Activated B cell treated with CpG ODN at 0.5 μM for 24 hours (primary cell): ENCODE measurements around the gene RAB11FIP3. TPM values are rescaled to one million over a fixed set of nuclear protein-coding genes. Genes with fewer than 3 reads are reported as not detected.

Experiments used
- ATAC-seq: fragments of 200-7000 bp; cut with Tn5 transposase; one replicate; pipeline ENCODE4 v1.10.0; 2021; ENCODE audit warnings: low read depth, mild to moderate bottlenecking, moderate library complexity
- CTCF ChIA-PET: fragments of 350-600 bp; sonication (Branson Sonifier 250); formaldehyde crosslinking; loops from one replicate; lab custom pipeline; 2021; ENCODE audit warnings: antibody characterized with exemption; lab: Charles Lee
- POLR2A ChIA-PET: fragments of 350-600 bp; sonication (Branson Sonifier 250); formaldehyde crosslinking; loops from one replicate; lab custom pipeline; 2021; ENCODE audit warnings: antibody characterized with exemption; lab: Charles Lee
- DNase-seq: peaks from one replicate; pipeline ENCODE4 v3.0.0; 2022
- H3K27ac Mint-ChIP-seq: one replicate; pipeline ENCODE4 v1.8.0; 2020; ENCODE audit warnings: mixed read lengths
- H3K27me3 Mint-ChIP-seq: one replicate; pipeline ENCODE4 v1.8.0; 2021; ENCODE audit warnings: mixed read lengths
- H3K36me3 Mint-ChIP-seq: one replicate; pipeline ENCODE4 v1.8.0; 2021; ENCODE audit warnings: low read depth, mixed read lengths
- H3K4me1 Mint-ChIP-seq: one replicate; pipeline ENCODE4 v1.8.0; 2021; ENCODE audit warnings: mixed read lengths
- H3K4me3 Mint-ChIP-seq: one replicate; pipeline ENCODE4 v1.8.0; 2020; ENCODE audit warnings: mild to moderate bottlenecking, mixed read lengths
- H3K9me3 Mint-ChIP-seq: one replicate; pipeline ENCODE4 v1.8.0; 2020; ENCODE audit warnings: mixed read lengths
- CTCF ChIP-seq: fragments of 200-600 bp; IDR thresholded peaks from one replicate; pipeline ENCODE4 v1.8.0; 2022; ENCODE audit warnings: antibody characterized with exemption, mild to moderate bottlenecking
- intact Hi-C: fragments of 100-400 bp; cut with micrococcal nuclease; formaldehyde crosslinking; loops from one replicate; pipeline ENCODE4 v1.15.1; 2024
- total RNA-seq: library from RNA; stranded (reverse); gene quantifications from 2 replicates; pipeline ENCODE4 v1.2.3, GENCODE V29; 2022

The RAB11FIP3 gene
- total RNA-seq, 1 donor from 2014 or later, result 35.4 TPM

GRCh38 chr16:495127-495748 lies 69.8 kb downstream of the RAB11FIP3 start:
- Mint-ChIP-seq H3K27ac (no peak overlapping the region), H3K36me3 (peaks cover 17% of the 10 kb centered on the region), H3K9me3 (no peaks in the 10 kb centered on the region), H3K27me3 (no peaks in the 10 kb centered on the region), H3K4me3 (no peak overlapping the region), H3K4me1 (no peaks in the 10 kb centered on the region)
- CTCF ChIA-PET, result interaction anchor here (1.7 kb wide), 1 partner anchor 102 kb away, joined by 4 read pairs; no protein-coding TSS in a partner anchor
- POLR2A ChIA-PET, result no interaction called here
- ATAC-seq (no peak), DNase-seq (no peak)
- TF ChIP-seq CTCF, result no peak
- intact Hi-C loops, result no loop called here

GRCh38 chr16:496097-496886 lies 70.8 kb downstream of the RAB11FIP3 start:
- no peak for DNase-seq
- POLR2A ChIA-PET, result no interaction called here
- CTCF ChIA-PET, result interaction anchor here (1.7 kb wide), 1 partner anchor 103 kb away, joined by 4 read pairs; no protein-coding TSS in a partner anchor

GRCh38 chr16:497258-497657 lies 71.8 kb downstream of the RAB11FIP3 start:
- no peak overlapping the region for H3K4me3 Mint-ChIP-seq

More at GRCh38 chr16:496097-496886, 70.8 kb downstream of the RAB11FIP3 start:
- no peak overlapping the region for H3K27ac Mint-ChIP-seq
- H3K36me3 Mint-ChIP-seq, result peaks cover 12% of the 10 kb centered on the region
- H3K27me3 Mint-ChIP-seq, result no peaks in the 10 kb centered on the region
- no peak for ATAC-seq
- no peaks in the 10 kb centered on the region for H3K9me3 Mint-ChIP-seq
- H3K4me1 Mint-ChIP-seq, result no peaks in the 10 kb centered on the region
- no peak for TF ChIP-seq CTCF
- intact Hi-C loops, result no loop called here
- no peak overlapping the region for H3K4me3 Mint-ChIP-seq

GRCh38 chr16:499924-500323 lies 74.5 kb downstream of the RAB11FIP3 start:
- H3K4me3 Mint-ChIP-seq, result no peak overlapping the region
- ATAC-seq, result no peak
- no peaks in the 10 kb centered on the region for H3K4me1 Mint-ChIP-seq
- peaks cover 10% of the 10 kb centered on the region for H3K36me3 Mint-ChIP-seq
- H3K27ac Mint-ChIP-seq, result no peak overlapping the region
- CTCF ChIA-PET, result no interaction called here
- no peak for DNase-seq
- intact Hi-C loops, result no loop called here
- no peaks in the 10 kb centered on the region for H3K27me3 Mint-ChIP-seq
- no peak for TF ChIP-seq CTCF
- POLR2A ChIA-PET, result no interaction called here
- no peaks in the 10 kb centered on the region for H3K9me3 Mint-ChIP-seq

More at GRCh38 chr16:497258-497657, 71.8 kb downstream of the RAB11FIP3 start:
- intact Hi-C loops, result no loop called here
- Mint-ChIP-seq H3K4me1 (no peaks in the 10 kb centered on the region), H3K9me3 (no peaks in the 10 kb centered on the region), H3K36me3 (peaks cover 10% of the 10 kb centered on the region), H3K27me3 (no peaks in the 10 kb centered on the region), H3K27ac (no peak overlapping the region)
- ChIA-PET CTCF (interaction anchor here (1.2 kb wide), 1 partner anchor 18 kb away, joined by 3 read pairs; no protein-coding TSS in a partner anchor), POLR2A (no interaction called here)
- TF ChIP-seq CTCF, result no peak
- no peak for ATAC-seq
- DNase-seq, result no peak

- H3K4me3 Mint-ChIP-seq, result no peak overlapping the region
- no peak overlapping the region for H3K27ac Mint-ChIP-seq
- no peaks in the 10 kb centered on the region for H3K4me1 Mint-ChIP-seq
- ATAC-seq (no peak), DNase-seq (no peak)
- no peaks in the 10 kb centered on the region for H3K27me3 Mint-ChIP-seq
- peaks cover 10% of the 10 kb centered on the region for H3K36me3 Mint-ChIP-seq
- no peak for TF ChIP-seq CTCF
- intact Hi-C loops, result no loop called here
- CTCF ChIA-PET, result no interaction called here
- POLR2A ChIA-PET, result no interaction called here
- H3K9me3 Mint-ChIP-seq, result no peaks in the 10 kb centered on the region
These were observed 75.3 kb downstream of the RAB11FIP3 start for GRCh38 chr16:500709-501108.
